Measurements from ENCODE around the gene ZNG1B.
"Not testable (repeated sequence)": the region's sequence is repeated elsewhere in the genome, so short reads cannot be mapped to it uniquely, and the experiment has no call there.

DNA sequence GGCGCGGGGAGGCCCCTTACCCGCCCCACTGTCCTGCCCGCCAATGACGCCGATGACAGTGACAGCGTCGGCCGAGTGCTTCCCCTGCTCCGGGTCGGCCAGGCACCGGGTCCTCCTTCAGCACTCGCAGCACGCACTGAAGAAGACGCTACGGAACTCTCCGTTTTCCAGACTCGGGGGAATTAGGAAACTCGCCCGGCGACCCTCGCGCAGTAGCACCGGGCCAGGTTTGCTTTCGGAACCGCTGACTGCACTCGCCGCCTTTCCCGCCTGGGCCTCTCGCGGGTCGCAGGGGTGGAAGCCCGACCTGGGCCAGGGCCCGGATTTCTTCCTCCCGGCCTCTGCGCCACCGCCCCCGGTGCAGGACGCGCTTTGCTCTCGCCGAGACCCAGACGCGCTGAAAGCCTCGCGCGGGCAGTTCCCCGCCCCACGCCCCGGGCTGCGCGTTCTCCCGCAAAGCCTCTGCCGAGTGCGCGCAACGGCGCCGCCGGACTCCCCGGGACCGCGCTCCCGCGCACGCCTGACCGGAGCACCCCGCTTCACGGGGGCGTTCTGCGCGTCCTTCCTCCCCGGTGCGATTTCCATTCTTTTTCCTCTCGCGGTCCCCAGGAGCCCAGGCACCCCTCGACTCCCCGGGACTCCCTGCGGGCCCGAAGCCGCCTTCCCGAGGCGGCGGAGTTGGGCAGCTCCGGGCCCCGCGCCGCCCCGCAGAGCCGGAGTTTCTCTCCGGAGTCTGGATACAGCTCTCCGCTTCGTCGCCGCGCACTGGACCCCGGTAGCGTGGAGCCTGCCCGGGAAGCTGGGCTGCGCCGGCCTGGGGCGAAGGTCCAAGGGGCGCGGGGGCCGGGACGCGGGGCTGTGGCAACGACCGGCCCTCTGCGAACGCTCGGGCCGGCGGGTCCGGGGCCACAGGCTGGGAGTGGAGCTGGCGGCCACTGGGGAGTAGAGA lies 65.9 kb downstream of the ZNG1B start:
- TF ChIP-seq, protein P1, sequence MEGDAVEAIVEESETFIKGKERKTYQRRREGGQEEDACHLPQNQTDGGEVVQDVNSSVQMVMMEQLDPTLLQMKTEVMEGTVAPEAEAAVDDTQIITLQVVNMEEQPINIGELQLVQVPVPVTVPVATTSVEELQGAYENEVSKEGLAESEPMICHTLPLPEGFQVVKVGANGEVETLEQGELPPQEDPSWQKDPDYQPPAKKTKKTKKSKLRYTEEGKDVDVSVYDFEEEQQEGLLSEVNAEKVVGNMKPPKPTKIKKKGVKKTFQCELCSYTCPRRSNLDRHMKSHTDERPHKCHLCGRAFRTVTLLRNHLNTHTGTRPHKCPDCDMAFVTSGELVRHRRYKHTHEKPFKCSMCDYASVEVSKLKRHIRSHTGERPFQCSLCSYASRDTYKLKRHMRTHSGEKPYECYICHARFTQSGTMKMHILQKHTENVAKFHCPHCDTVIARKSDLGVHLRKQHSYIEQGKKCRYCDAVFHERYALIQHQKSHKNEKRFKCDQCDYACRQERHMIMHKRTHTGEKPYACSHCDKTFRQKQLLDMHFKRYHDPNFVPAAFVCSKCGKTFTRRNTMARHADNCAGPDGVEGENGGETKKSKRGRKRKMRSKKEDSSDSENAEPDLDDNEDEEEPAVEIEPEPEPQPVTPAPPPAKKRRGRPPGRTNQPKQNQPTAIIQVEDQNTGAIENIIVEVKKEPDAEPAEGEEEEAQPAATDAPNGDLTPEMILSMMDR (conservative IDR thresholded peaks at IDR 0.05; ENCODE audit: low read depth, low read length) = not testable (repeated sequence)
- TF ChIP-seq EZH2phosphoT487 (IDR thresholded peaks at IDR 0.05; ENCODE audit: borderline replicate concordance, low read length); EZH2 (IDR thresholded peaks at IDR 0.05; ENCODE audit: low read length, unreplicated experiment): not testable (repeated sequence)

All from PC-3 (cell line).